B cell (primary cell): ENCODE data around the gene TEAD3. TPM values are rescaled to one million over a fixed set of nuclear protein-coding genes. Genes with fewer than 3 reads are reported as not detected.

Experiments
- ATAC-seq: fragments of 200-7000 bp; cut with Tn5 transposase; one replicate; pipeline ENCODE4 v1.10.0; 2021; ENCODE audit warnings: low read depth, mild to moderate bottlenecking, moderate number of reproducible peaks, moderate library complexity
- CTCF ChIA-PET: fragments of 350-600 bp; sonication (Branson Sonifier 250); formaldehyde crosslinking; loops from one replicate; lab custom pipeline; 2021; ENCODE audit warnings: antibody characterized with exemption, inconsistent platforms; lab: Charles Lee
- POLR2A ChIA-PET: fragments of 350-600 bp; sonication (Branson Sonifier 250); formaldehyde crosslinking; loops from one replicate; lab custom pipeline; 2021; ENCODE audit warnings: antibody characterized with exemption; lab: Charles Lee
- DNase-seq: peaks from one replicate; pipeline ENCODE4 v3.0.0; 2013
- H2AFZ ChIP-seq: 2 replicates; pipeline ENCODE4 v1.6.1; 2012; ENCODE audit warnings: mild to moderate bottlenecking, low read depth, low read length; ENCODE audit not compliant: insufficient read depth, poor library complexity, severe bottlenecking
- H3K27ac ChIP-seq, 2 donors: 1 replicate in 1 of 2; 2 replicates in 1 of 2; pipeline ENCODE4 v1.5.1; 2012 to 2013; ENCODE audit warnings: low read length in 2 of 2, mild to moderate bottlenecking in 2 of 2, moderate library complexity in 1 of 2
- H3K27me3 ChIP-seq, 4 experiments: fragments of 200-600 bp in 1 of 4; sonication (generic) in 1 of 4; replicated peaks in 1 of 4; 1 replicate in 2 of 4; 2 replicates in 2 of 4; pipeline versions ENCODE4 v1.6.1 to v1.7.0; 2013 to 2016; ENCODE audit warnings: low read length in 3 of 4, mild to moderate bottlenecking in 2 of 4, mixed read lengths in 1 of 4, moderate library complexity in 1 of 4; ENCODE audit not compliant: insufficient read depth in 4 of 4, control insufficient read depth in 3 of 4; ENCODE audit errors: control extremely low read depth in 1 of 4
- H3K36me3 ChIP-seq, 2 experiments: replicated peaks in 1 of 2; 1 replicate in 1 of 2; 2 replicates in 1 of 2; pipeline versions ENCODE4 v1.6.1 to v1.7.1; 2013; ENCODE audit warnings: low read length in 1 of 2; ENCODE audit not compliant: insufficient read depth in 2 of 2, control insufficient read depth in 1 of 2; ENCODE audit errors: control extremely low read depth in 1 of 2, extremely low read depth in 1 of 2
- H3K4me1 ChIP-seq, 2 donors: fragments of 200-600 bp in 1 of 2; sonication (generic) in 1 of 2; 1 replicate in 1 of 2; 2 replicates in 1 of 2; pipeline versions ENCODE4 v1.5.1 to v1.6.1; 2013 to 2017; ENCODE audit warnings: low read length in 2 of 2; ENCODE audit not compliant: control insufficient read depth in 2 of 2, insufficient read depth in 2 of 2
- H3K4me2 ChIP-seq: replicated peaks from 2 replicates; pipeline ENCODE3; 2012; ENCODE audit warnings: mild to moderate bottlenecking, low read depth, low read length; ENCODE audit not compliant: poor library complexity, severe bottlenecking
- H3K4me3 ChIP-seq, 5 experiments: fragments of 200-600 bp in 1 of 5; sonication (generic) in 1 of 5; 1 replicate in 3 of 5; 2 replicates in 2 of 5; pipeline versions ENCODE4 v1.5.1 to v1.7.0; 2011 to 2016; ENCODE audit warnings: low read length in 4 of 5, mild to moderate bottlenecking in 4 of 5, low read depth in 2 of 5, control low read depth in 1 of 5, moderate library complexity in 1 of 5; ENCODE audit not compliant: insufficient read depth in 1 of 5; ENCODE audit errors: control extremely low read depth in 1 of 5, extremely low read depth in 1 of 5
- H3K79me2 ChIP-seq: fragments of 200-600 bp; sonication (generic); one replicate; pipeline ENCODE4 v1.6.0; 2016; ENCODE audit warnings: low read length; ENCODE audit not compliant: control insufficient read depth, insufficient read depth
- H3K9ac ChIP-seq: fragments of 200-600 bp; sonication (generic); 2 replicates; pipeline ENCODE4 v1.6.1; 2017; ENCODE audit warnings: mild to moderate bottlenecking, low read length, moderate library complexity
- H3K9me3 ChIP-seq, 3 donors: one replicate each; pipeline versions ENCODE4 v1.6.1 to v1.7.1; 2013; ENCODE audit warnings: low read length in 2 of 3; ENCODE audit not compliant: control insufficient read depth in 2 of 3, insufficient read depth in 1 of 3; ENCODE audit errors: control extremely low read depth in 1 of 3
- H4K20me1 ChIP-seq: 2 replicates; pipeline ENCODE4 v1.6.0; 2012; ENCODE audit warnings: mild to moderate bottlenecking, low read length; ENCODE audit not compliant: insufficient read depth, control insufficient read depth, poor library complexity, severe bottlenecking
- H3K27ac Mint-ChIP-seq: one replicate; pipeline ENCODE4 v1.8.0; 2021; ENCODE audit warnings: mixed read lengths
- H3K27me3 Mint-ChIP-seq: one replicate; pipeline ENCODE4 v1.8.0; 2021; ENCODE audit warnings: mixed read lengths
- H3K4me1 Mint-ChIP-seq: one replicate; pipeline ENCODE4 v1.8.0; 2021; ENCODE audit warnings: mixed read lengths
- H3K4me3 Mint-ChIP-seq: one replicate; pipeline ENCODE4 v1.8.0; 2021; ENCODE audit warnings: mixed read lengths
- H3K9me3 Mint-ChIP-seq: one replicate; pipeline ENCODE4 v1.8.0; 2022; ENCODE audit warnings: mixed read lengths; ENCODE audit not compliant: insufficient read depth
- EZH2 ChIP-seq: IDR thresholded peaks from 2 replicates; pipeline ENCODE4 v1.6.1; 2012; ENCODE audit warnings: borderline replicate concordance, low read depth, mild to moderate bottlenecking, moderate library complexity, low read length; ENCODE audit not compliant: insufficient read depth, poor library complexity, severe bottlenecking
- WGBS: methylation state at CpG from one replicate; pipeline ENCODE4 v1.1.5; 2013; ENCODE audit warnings: missing lambda C conversion rate; ENCODE audit not compliant: insufficient coverage; 5-methylcytosine and 5-hydroxymethylcytosine counted together
- intact Hi-C: fragments of 100-400 bp; cut with micrococcal nuclease; formaldehyde crosslinking; loops from one replicate; pipeline ENCODE4 v1.10.0; 2022
- polyA plus RNA-seq: library from polyadenylated mRNA; depleted of rRNA; stranded (reverse); fragments of >200 nt; gene quantifications from 2 replicates; pipeline ENCODE4 v1.2.3, GENCODE V29; 2012
- total RNA-seq, 2 donors: library from RNA; stranded (reverse); fragments of 120-200 nt in 1 of 2; gene quantifications; 1 replicate in 1 of 2; 2 replicates in 1 of 2; pipeline versions ENCODE4 v1.2.3 to v1.2.4, GENCODE V29; 2013 to 2022
- TF ChIP-seq, protein P1 (sequence below): fragments of 200-600 bp; IDR thresholded peaks from one replicate; pipeline ENCODE4 v1.8.0; 2022; ENCODE audit warnings: antibody characterized with exemption, mild to moderate bottlenecking

Gene TEAD3
- total and polyA plus RNA-seq, 2 donors (not counting 1 experiment from before 2014, with no cell fraction given) = 0.17 TPM; not detected in 1

DNA sequence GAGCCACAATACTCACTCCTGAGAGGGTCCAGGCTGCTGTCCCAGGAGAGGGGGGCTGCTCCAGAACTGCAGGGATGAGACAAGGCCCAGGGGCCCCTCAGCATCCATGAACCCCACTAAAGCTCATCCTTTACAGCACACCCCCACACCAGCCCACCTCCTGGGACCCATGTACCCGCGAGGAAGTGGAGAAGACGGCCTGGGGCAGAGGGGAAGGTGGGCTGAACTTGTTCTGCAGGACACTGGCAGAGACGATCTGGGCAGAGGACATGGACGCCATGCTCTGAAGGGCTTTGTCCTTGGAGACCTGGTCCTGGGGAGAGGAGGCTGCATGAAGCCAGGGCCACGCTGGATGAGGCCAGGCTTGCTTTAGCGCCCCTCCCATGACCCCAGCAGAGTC, 18.6 kb downstream of the TEAD3 start:
- Mint-ChIP-seq H3K27ac (no peak overlapping the region), H3K9me3 (no peaks in the 10 kb centered on the region), H3K4me3 (no peak overlapping the region), H3K27me3 (no peaks in the 10 kb centered on the region), H3K4me1 (peaks cover under 1% of the 10 kb centered on the region)
- no peak for TF ChIP-seq EZH2
- TF ChIP-seq, protein P1, sequence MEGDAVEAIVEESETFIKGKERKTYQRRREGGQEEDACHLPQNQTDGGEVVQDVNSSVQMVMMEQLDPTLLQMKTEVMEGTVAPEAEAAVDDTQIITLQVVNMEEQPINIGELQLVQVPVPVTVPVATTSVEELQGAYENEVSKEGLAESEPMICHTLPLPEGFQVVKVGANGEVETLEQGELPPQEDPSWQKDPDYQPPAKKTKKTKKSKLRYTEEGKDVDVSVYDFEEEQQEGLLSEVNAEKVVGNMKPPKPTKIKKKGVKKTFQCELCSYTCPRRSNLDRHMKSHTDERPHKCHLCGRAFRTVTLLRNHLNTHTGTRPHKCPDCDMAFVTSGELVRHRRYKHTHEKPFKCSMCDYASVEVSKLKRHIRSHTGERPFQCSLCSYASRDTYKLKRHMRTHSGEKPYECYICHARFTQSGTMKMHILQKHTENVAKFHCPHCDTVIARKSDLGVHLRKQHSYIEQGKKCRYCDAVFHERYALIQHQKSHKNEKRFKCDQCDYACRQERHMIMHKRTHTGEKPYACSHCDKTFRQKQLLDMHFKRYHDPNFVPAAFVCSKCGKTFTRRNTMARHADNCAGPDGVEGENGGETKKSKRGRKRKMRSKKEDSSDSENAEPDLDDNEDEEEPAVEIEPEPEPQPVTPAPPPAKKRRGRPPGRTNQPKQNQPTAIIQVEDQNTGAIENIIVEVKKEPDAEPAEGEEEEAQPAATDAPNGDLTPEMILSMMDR = no peak
- Histone ChIP-seq H3K79me2 (no peaks in the 10 kb centered on the region), H3K4me3 (no peak overlapping the region), H3K27me3 (no peaks in the 10 kb centered on the region), H3K27ac (no peak overlapping the region), H3K4me1 (no peaks in the 10 kb centered on the region), H3K9ac (no peak overlapping the region), H4K20me1 (no peaks in the 10 kb centered on the region), H2AFZ (no peak overlapping the region), H3K9me3 (no peaks in the 10 kb centered on the region), H3K4me2 (no peak overlapping the region), H3K36me3 (peaks cover 0 to 11% of the 10 kb centered on the region in 2 experiments)
- CTCF ChIA-PET = no interaction called here
- 94% methylated on average over 4 of the region's 7 CpGs for WGBS
- ATAC-seq (no peak), DNase-seq (no peak)
- intact Hi-C loops = no loop called here
- POLR2A ChIA-PET = interaction anchor here (0.7 kb wide), 1 partner anchor 302 kb away, joined by 3 read pairs; no protein-coding TSS in a partner anchor

DNA sequence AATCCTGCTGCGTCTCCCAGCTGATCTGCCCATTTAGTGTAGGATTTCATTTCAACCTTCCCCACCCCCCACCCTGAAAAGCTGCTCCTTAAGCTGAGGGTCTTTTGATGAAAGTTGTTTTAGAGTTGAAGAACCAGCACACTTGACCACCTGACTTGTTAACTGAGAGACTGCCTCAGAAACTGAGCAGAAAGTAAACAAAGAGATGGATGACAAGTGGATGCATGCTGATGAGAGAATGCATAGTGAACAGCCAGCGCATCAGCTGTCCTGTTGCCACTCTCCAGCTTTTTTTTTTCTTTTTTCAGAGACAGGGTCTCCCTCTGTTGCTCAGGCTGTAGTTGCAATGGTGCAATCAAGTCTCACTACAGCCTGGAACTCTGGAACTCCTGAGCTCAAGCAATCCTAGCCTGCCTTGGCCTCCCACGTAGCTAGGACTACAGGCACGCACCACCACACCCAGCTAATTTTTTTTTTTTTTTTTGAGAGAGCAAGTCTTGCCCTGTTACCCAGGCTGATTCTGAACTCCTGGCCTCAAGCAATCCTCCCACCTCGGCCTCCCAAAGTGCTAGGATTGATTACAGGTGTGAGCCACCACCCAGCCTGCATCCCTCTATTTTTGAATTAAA, 19.2 kb downstream of the TEAD3 start:
- Histone ChIP-seq H3K4me2 (no peak overlapping the region), H2AFZ (no peak overlapping the region), H3K4me1 (no peaks in the 10 kb centered on the region), H3K9me3 (no peaks in the 10 kb centered on the region), H3K79me2 (no peaks in the 10 kb centered on the region), H3K4me3 (no peak overlapping the region), H3K36me3 (peaks cover 0 to 17% of the 10 kb centered on the region in 2 experiments), H3K27ac (no peak overlapping the region), H4K20me1 (no peaks in the 10 kb centered on the region), H3K9ac (no peak overlapping the region), H3K27me3 (no peaks in the 10 kb centered on the region)
- ATAC-seq = no peak
- H3K27ac Mint-ChIP-seq = no peak overlapping the region
- no peak overlapping the region for H3K4me3 Mint-ChIP-seq
- ChIA-PET POLR2A (no interaction called here), CTCF (interaction anchor here (0.6 to 0.7 kb wide), 2 partner anchors 41 to 1247 kb away, joined by 3 to 4 read pairs; no protein-coding TSS in a partner anchor)
- intact Hi-C loops = no loop called here
- no peaks in the 10 kb centered on the region for H3K27me3 Mint-ChIP-seq
- H3K9me3 Mint-ChIP-seq = no peaks in the 10 kb centered on the region
- peaks cover 2% of the 10 kb centered on the region for H3K4me1 Mint-ChIP-seq
- TF ChIP-seq, protein P1 = no peak
- no peak for TF ChIP-seq EZH2
- 100% methylated on average over 3 of the region's 5 CpGs for WGBS
- no peak for DNase-seq
